Naive thymus-derived CD8-positive, alpha-beta T cell (primary cell): ENCODE measurements around the gene TMEM63C. TPM values are rescaled to one million over a fixed set of nuclear protein-coding genes. Genes with fewer than 3 reads are reported as not detected.
"Not testable (repeated sequence)": the region's sequence is repeated elsewhere in the genome, so short reads cannot be mapped to it uniquely, and the experiment has no call there.

Experiments used
- ATAC-seq, 2 donors: fragments of 150-1000 bp; cut with Tn5 transposase in 1 of 2; sonication (Bioruptor Pico), chemical (Tn5 transposase) in 1 of 2; 1 replicate in 1 of 2; 2 replicates in 1 of 2; pipeline ENCODE4 v1.10.0; 2021; ENCODE audit warnings: mild to moderate bottlenecking in 2 of 2, moderate library complexity in 2 of 2
- POLR2A ChIA-PET: fragments of 350-600 bp; sonication (Branson Sonifier 250); formaldehyde crosslinking; loops from one replicate; lab custom pipeline; 2021; ENCODE audit warnings: antibody characterized with exemption; lab: Charles Lee
- DNase-seq, 10 donors: peaks; one replicate each; pipeline versions ENCODE4 v3.0.0 to v3.0.0-alpha.2; 2020 to 2022
- H3K27ac Mint-ChIP-seq, 10 donors: one replicate each; pipeline ENCODE4 v1.8.0; 2020 to 2022; ENCODE audit warnings: mild to moderate bottlenecking in 10 of 10, mixed read lengths in 10 of 10, moderate library complexity in 4 of 10, inconsistent platforms in 1 of 10
- H3K27me3 Mint-ChIP-seq, 5 donors: one replicate each; pipeline ENCODE4 v1.8.0; 2021 to 2022; ENCODE audit warnings: mixed read lengths in 5 of 5
- H3K36me3 Mint-ChIP-seq, 3 donors: one replicate each; pipeline ENCODE4 v1.8.0; 2020 to 2022; ENCODE audit warnings: mixed read lengths in 3 of 3, mild to moderate bottlenecking in 2 of 3, inconsistent platforms in 1 of 3
- H3K4me1 Mint-ChIP-seq, 4 donors: one replicate each; pipeline ENCODE4 v1.8.0; 2021 to 2022; ENCODE audit warnings: mixed read lengths in 4 of 4
- H3K4me3 Mint-ChIP-seq, 10 donors: one replicate each; pipeline ENCODE4 v1.8.0; 2020 to 2022; ENCODE audit warnings: mild to moderate bottlenecking in 10 of 10, mixed read lengths in 10 of 10, moderate library complexity in 6 of 10, inconsistent platforms in 1 of 10
- H3K9me3 Mint-ChIP-seq, 9 donors: one replicate each; pipeline ENCODE4 v1.8.0; 2020 to 2022; ENCODE audit warnings: mixed read lengths in 9 of 9, mild to moderate bottlenecking in 3 of 9, inconsistent platforms in 1 of 9, moderate library complexity in 1 of 9
- polyA plus RNA-seq, 3 donors: library from polyadenylated mRNA; unstranded; fragments of 300-500 nt; fragmentation: Illumina TruSeq; gene quantifications; one replicate each; pipeline ENCODE4 v1.2.3, GENCODE V29; 2021
- total RNA-seq, 8 experiments: library from RNA in 2 of 8; stranded (reverse) in 2 of 8; gene quantifications; one replicate each; pipeline ENCODE4 v1.2.3 and lab custom pipeline; 2021 to 2026

Gene TMEM63C
- total and polyA plus RNA-seq, 5 experiments from 2014 or later, result 0.02 to 0.83 (median 0.75) TPM; not detected in 1

- Mint-ChIP-seq H3K27ac (no peak within 1 kb of the TSS), H3K27me3 (peaks cover 9 to 55% (median 30%) of the 10 kb centered on the region in 5 donors), H3K36me3 (no peaks in the 10 kb centered on the region), H3K9me3 (peaks cover 0 to 9% (median 0%) of the 10 kb centered on the region in 9 donors), H3K4me1 (peaks cover 0 to 8% (median 4%) of the 10 kb centered on the region in 4 donors), H3K4me3 (peak within 1 kb of the TSS in 3 of 10 donors; percentile 10 to 47 (median 29))
- DNase-seq, result no peak
- no peak for ATAC-seq
- POLR2A ChIA-PET, result no interaction called here
Measured at GRCh38 chr14:77271113-77271710, 89.6 kb downstream of the TMEM63C start, which contains the start of gene NGB. Gene NGB, minus strand, starts transcription at chr14:77271206. Its CDS starts 269 bp downstream, at chr14:77270937.

GRCh38 chr14:77272261-77272660, 90.7 kb downstream of the TMEM63C start:
- peaks cover 0 to 8% (median 4%) of the 10 kb centered on the region in 4 donors for H3K4me1 Mint-ChIP-seq
- no peak for DNase-seq
- H3K4me3 Mint-ChIP-seq, result no peak overlapping the region
- H3K9me3 Mint-ChIP-seq, result peaks cover 0 to 9% (median 0%) of the 10 kb centered on the region in 9 donors
- POLR2A ChIA-PET, result no interaction called here
- peaks cover 9 to 55% (median 30%) of the 10 kb centered on the region in 5 donors for H3K27me3 Mint-ChIP-seq
- no peak overlapping the region for H3K27ac Mint-ChIP-seq
- ATAC-seq, result no peak
- no peaks in the 10 kb centered on the region for H3K36me3 Mint-ChIP-seq

GRCh38 chr14:77273796-77274195, 92.2 kb downstream of the TMEM63C start:
- H3K27me3 Mint-ChIP-seq, result peaks cover 5 to 41% (median 19%) of the 10 kb centered on the region in 5 donors
- DNase-seq, result no peak

GRCh38 chr14:77275041-77275580, 93.5 kb downstream of the TMEM63C start:
- H3K4me1 Mint-ChIP-seq, result peaks cover 0 to 3% (median 0%) of the 10 kb centered on the region in 4 donors
- ATAC-seq (no peak), DNase-seq (peak in 1 of 10 donors; percentile 13)
- peaks cover 4 to 31% (median 14%) of the 10 kb centered on the region in 5 donors for H3K27me3 Mint-ChIP-seq
- H3K27ac Mint-ChIP-seq, result no peak overlapping the region
- H3K9me3 Mint-ChIP-seq, result no peaks in the 10 kb centered on the region
- H3K4me3 Mint-ChIP-seq, result no peak overlapping the region
- POLR2A ChIA-PET, result no interaction called here
- H3K36me3 Mint-ChIP-seq, result peaks cover 0 to 4% (median 0%) of the 10 kb centered on the region in 3 donors

More at GRCh38 chr14:77273796-77274195, 92.2 kb downstream of the TMEM63C start:
- no peaks in the 10 kb centered on the region for H3K36me3 Mint-ChIP-seq
- no peak overlapping the region for H3K27ac Mint-ChIP-seq
- H3K4me3 Mint-ChIP-seq, result no peak overlapping the region
- no peak for ATAC-seq
- POLR2A ChIA-PET, result no interaction called here
- no peaks in the 10 kb centered on the region for H3K9me3 Mint-ChIP-seq
- peaks cover 0 to 8% (median 3%) of the 10 kb centered on the region in 4 donors for H3K4me1 Mint-ChIP-seq

GRCh38 chr14:77275601-77276017, 94.0 kb downstream of the TMEM63C start:
- peaks cover 3 to 27% (median 14%) of the 10 kb centered on the region in 5 donors for H3K27me3 Mint-ChIP-seq

GRCh38 chr14:77276295-77276935, 94.8 kb downstream of the TMEM63C start:
- Mint-ChIP-seq H3K9me3 (no peaks in the 10 kb centered on the region), H3K4me3 (no peak overlapping the region), H3K27ac (no peak overlapping the region), H3K4me1 (no peaks in the 10 kb centered on the region), H3K36me3 (peaks cover 0 to 4% (median 0%) of the 10 kb centered on the region in 3 donors), H3K27me3 (peaks cover 3 to 24% (median 12%) of the 10 kb centered on the region in 5 donors)
- DNase-seq (no peak), ATAC-seq (no peak)
- POLR2A ChIA-PET, result no interaction called here

More at GRCh38 chr14:77275601-77276017, 94.0 kb downstream of the TMEM63C start:
- Mint-ChIP-seq H3K36me3 (peaks cover 0 to 4% (median 0%) of the 10 kb centered on the region in 3 donors), H3K4me3 (no peak overlapping the region), H3K27ac (no peak overlapping the region), H3K4me1 (no peaks in the 10 kb centered on the region), H3K9me3 (no peaks in the 10 kb centered on the region)
- no peak for ATAC-seq
- DNase-seq, result no peak
- POLR2A ChIA-PET, result no interaction called here

- POLR2A ChIA-PET, result no interaction called here
Measured at GRCh38 chr14:77276959-77277358, 95.4 kb downstream of the TMEM63C start.

GRCh38 chr14:77278461-77279230, 97.0 kb downstream of the TMEM63C start:
- ATAC-seq, result no peak
- POLR2A ChIA-PET, result no interaction called here
- no peaks in the 10 kb centered on the region for H3K9me3 Mint-ChIP-seq
- no peak for DNase-seq
- H3K4me3 Mint-ChIP-seq, result no peak overlapping the region
- no peak overlapping the region for H3K27ac Mint-ChIP-seq
- peaks cover 0 to 2% (median 0%) of the 10 kb centered on the region in 5 donors for H3K27me3 Mint-ChIP-seq
- peaks cover 0 to 9% (median under 1%) of the 10 kb centered on the region in 3 donors for H3K36me3 Mint-ChIP-seq
- no peaks in the 10 kb centered on the region for H3K4me1 Mint-ChIP-seq

More at GRCh38 chr14:77276959-77277358, 95.4 kb downstream of the TMEM63C start:
- H3K4me1 Mint-ChIP-seq, result no peaks in the 10 kb centered on the region
- peaks cover 0 to 19% (median 8%) of the 10 kb centered on the region in 5 donors for H3K27me3 Mint-ChIP-seq
- ATAC-seq (no peak), DNase-seq (no peak)
- no peaks in the 10 kb centered on the region for H3K9me3 Mint-ChIP-seq
- H3K4me3 Mint-ChIP-seq, result no peak overlapping the region
- H3K27ac Mint-ChIP-seq, result no peak overlapping the region
- H3K36me3 Mint-ChIP-seq, result peaks cover 0 to 4% (median 0%) of the 10 kb centered on the region in 3 donors

GRCh38 chr14:77279719-77280118, 98.1 kb downstream of the TMEM63C start:
- no peak overlapping the region for H3K4me3 Mint-ChIP-seq
- H3K36me3 Mint-ChIP-seq, result peaks cover 0 to 20% (median 9%) of the 10 kb centered on the region in 3 donors
- POLR2A ChIA-PET, result no interaction called here
- DNase-seq (no peak), ATAC-seq (no peak)
- no peak overlapping the region for H3K27ac Mint-ChIP-seq
- no peaks in the 10 kb centered on the region for H3K27me3 Mint-ChIP-seq
- H3K4me1 Mint-ChIP-seq, result no peaks in the 10 kb centered on the region
- H3K9me3 Mint-ChIP-seq, result no peaks in the 10 kb centered on the region

GRCh38 chr14:77280921-77281320, 99.3 kb downstream of the TMEM63C start:
- ATAC-seq, H3K27me3 Mint-ChIP-seq, POLR2A ChIA-PET, H3K4me1 Mint-ChIP-seq, H3K9me3 Mint-ChIP-seq, DNase-seq, H3K27ac Mint-ChIP-seq, H3K4me3 Mint-ChIP-seq: not testable (repeated sequence)
- peaks cover 0 to 32% (median 17%) of the 10 kb centered on the region in 3 donors for H3K36me3 Mint-ChIP-seq

- no peaks in the 10 kb centered on the region for H3K4me1 Mint-ChIP-seq
- H3K27me3 Mint-ChIP-seq, result no peaks in the 10 kb centered on the region
- H3K4me3 Mint-ChIP-seq, result no peak overlapping the region
- DNase-seq (no peak), ATAC-seq (no peak)
- peaks cover 0 to 38% (median 24%) of the 10 kb centered on the region in 3 donors for H3K36me3 Mint-ChIP-seq
- H3K9me3 Mint-ChIP-seq, result no peaks in the 10 kb centered on the region
- H3K27ac Mint-ChIP-seq, result no peak overlapping the region
- POLR2A ChIA-PET, result no interaction called here
Measured at GRCh38 chr14:77281852-77282410, 100.3 kb downstream of the TMEM63C start.

- no peak overlapping the region for H3K27ac Mint-ChIP-seq
- ATAC-seq (no peak), DNase-seq (no peak)
- no peaks in the 10 kb centered on the region for H3K4me1 Mint-ChIP-seq
- H3K27me3 Mint-ChIP-seq, result no peaks in the 10 kb centered on the region
- POLR2A ChIA-PET, result no interaction called here
- H3K9me3 Mint-ChIP-seq, result no peaks in the 10 kb centered on the region
- no peak overlapping the region for H3K4me3 Mint-ChIP-seq
- H3K36me3 Mint-ChIP-seq, result peaks cover 0 to 41% (median 28%) of the 10 kb centered on the region in 3 donors
Measured at GRCh38 chr14:77284066-77284465, 102.5 kb downstream of the TMEM63C start.
